Gastrocnemius medialis (tissue), 4 donors: ENCODE data around the gene ANKMY1.

Experiments
- CTCF ChIP-seq, 5 experiments: fragments of 450-650 bp in 3 of 5; fragments of 200-600 bp in 2 of 5; sonication (generic) in 2 of 5; IDR thresholded peaks in 4 of 5; conservative IDR thresholded peaks in 1 of 5; 1 replicate in 4 of 5; 2 replicates in 1 of 5; pipeline ENCODE4 v1.5.1; 2016 to 2019; ENCODE audit warnings: antibody characterized with exemption in 5 of 5, mild to moderate bottlenecking in 3 of 5, moderate library complexity in 3 of 5
- POLR2A ChIP-seq, 2 donors: fragments of 450-650 bp; IDR thresholded peaks; one replicate each; pipeline ENCODE4 v1.6.1; 2017; ENCODE audit warnings: antibody characterized with exemption in 2 of 2, mild to moderate bottlenecking in 2 of 2, moderate library complexity in 2 of 2

GRCh38 chr2:240595381-240596079, 37.7 kb upstream of the ANKMY1 start:
- TF ChIP-seq CTCF (IDR thresholded peaks at IDR 0.05 in 4 of 5, conservative IDR thresholded peaks at IDR 0.05 in 1 of 5) (peak in 1 of 5 experiments; percentile 27), POLR2A (IDR thresholded peaks at IDR 0.05) (no peak)
